Sigmoid colon (tissue), 7 donors: ENCODE data around the gene CCDC154. TPM values are rescaled to one million over a fixed set of nuclear protein-coding genes. Genes with fewer than 3 reads are reported as not detected.
A peak's percentile ranks its signal among the peaks of the same experiment; 100 is the strongest.

Experiments used
- DNase-seq: peaks from one replicate; pipeline ENCODE4 v3.0.0-alpha.2; 2019
- H3K27ac ChIP-seq, 4 donors: fragments of 200-600 bp; sonication (generic); one replicate each; pipeline ENCODE4 v1.5.1; 2016 to 2019; ENCODE audit warnings: mild to moderate bottlenecking in 1 of 4
- H3K27me3 ChIP-seq, 3 donors: fragments of 200-600 bp; sonication (generic); one replicate each; pipeline ENCODE4 v1.5.1; 2019; ENCODE audit warnings: mild to moderate bottlenecking in 1 of 3
- H3K36me3 ChIP-seq, 4 donors: fragments of 200-600 bp; sonication (generic); one replicate each; pipeline ENCODE4 v1.5.1; 2016 to 2019
- H3K4me1 ChIP-seq, 4 donors: fragments of 200-600 bp; sonication (generic); one replicate each; pipeline ENCODE4 v1.5.1; 2017 to 2019
- H3K4me3 ChIP-seq, 4 donors: fragments of 200-600 bp; sonication (generic); one replicate each; pipeline ENCODE4 v1.5.1; 2017 to 2019; ENCODE audit warnings: mild to moderate bottlenecking in 2 of 4, moderate library complexity in 1 of 4
- H3K9me3 ChIP-seq, 4 donors: fragments of 200-600 bp in 3 of 4; sonication (generic) in 3 of 4; one replicate each; pipeline versions ENCODE4 v1.5.1 to v1.6.1; 2013 to 2019
- EP300 ChIP-seq, 4 donors: sonication (generic); formaldehyde crosslinking; IDR thresholded peaks; one replicate each; pipeline ENCODE4 v1.6.1; 2017; ENCODE audit warnings: antibody characterized with exemption in 4 of 4
- POLR2A ChIP-seq, 2 donors: fragments of 450-650 bp; IDR thresholded peaks; one replicate each; pipeline ENCODE4 v1.6.1; 2016; ENCODE audit warnings: antibody characterized with exemption in 2 of 2, mild to moderate bottlenecking in 2 of 2, moderate library complexity in 2 of 2
- POLR2AphosphoS5 ChIP-seq, 4 donors: sonication (generic); formaldehyde crosslinking; IDR thresholded peaks; one replicate each; pipeline ENCODE4 v1.6.1; 2017; ENCODE audit warnings: antibody characterized with exemption in 4 of 4
- WGBS, 2 donors: extraction: QIAGEN DNeasy Blood & Tissue Kit; methylation state at CpG; one replicate each; pipeline ENCODE4 v1.1.7; 2013; 5-methylcytosine and 5-hydroxymethylcytosine counted together
- intact Hi-C: fragments of 100-400 bp; cut with DNase I; formaldehyde crosslinking; loops from one replicate; pipeline ENCODE4 v1.15.1; 2023
- polyA plus RNA-seq, 3 donors: library from polyadenylated mRNA; stranded (reverse); fragments of 200-250 nt; gene quantifications; one replicate each; pipeline ENCODE4 v1.2.3, GENCODE V29; 2013
- total RNA-seq, 4 donors: library from RNA; depleted of rRNA; stranded (reverse); fragments of >200 nt; gene quantifications; one replicate each; pipeline ENCODE4 v1.1.0, GENCODE V29; 2016
- TF ChIP-seq, protein P1 (sequence below), 4 experiments: fragments of 450-650 bp in 3 of 4; fragments of 200-600 bp in 1 of 4; IDR thresholded peaks; one replicate each; pipeline ENCODE4 v1.5.1; 2016 to 2019; ENCODE audit warnings: antibody characterized with exemption in 4 of 4, mild to moderate bottlenecking in 3 of 4, moderate library complexity in 2 of 4
- donor health status: healthy with polysubstance abuse.
- donor health status: Bipolar disorder and iron deficiency.
- donor health status: healthy.

Gene CCDC154, protein sequence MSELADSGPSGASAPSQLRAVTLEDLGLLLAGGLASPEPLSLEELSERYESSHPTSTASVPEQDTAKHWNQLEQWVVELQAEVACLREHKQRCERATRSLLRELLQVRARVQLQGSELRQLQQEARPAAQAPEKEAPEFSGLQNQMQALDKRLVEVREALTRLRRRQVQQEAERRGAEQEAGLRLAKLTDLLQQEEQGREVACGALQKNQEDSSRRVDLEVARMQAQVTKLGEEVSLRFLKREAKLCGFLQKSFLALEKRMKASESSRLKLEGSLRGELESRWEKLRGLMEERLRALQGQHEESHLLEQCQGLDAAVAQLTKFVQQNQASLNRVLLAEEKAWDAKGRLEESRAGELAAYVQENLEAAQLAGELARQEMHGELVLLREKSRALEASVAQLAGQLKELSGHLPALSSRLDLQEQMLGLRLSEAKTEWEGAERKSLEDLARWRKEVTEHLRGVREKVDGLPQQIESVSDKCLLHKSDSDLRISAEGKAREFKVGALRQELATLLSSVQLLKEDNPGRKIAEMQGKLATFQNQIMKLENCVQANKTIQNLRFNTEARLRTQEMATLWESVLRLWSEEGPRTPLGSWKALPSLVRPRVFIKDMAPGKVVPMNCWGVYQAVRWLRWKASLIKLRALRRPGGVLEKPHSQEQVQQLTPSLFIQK
- under 1 TPM in 1 of 4 donors, not detected in 3; 0.55 TPM for total RNA-seq
- 1 to 10 TPM in 1 of 3 donors, not detected in 2; 1.4 TPM for polyA plus RNA-seq

DNA sequence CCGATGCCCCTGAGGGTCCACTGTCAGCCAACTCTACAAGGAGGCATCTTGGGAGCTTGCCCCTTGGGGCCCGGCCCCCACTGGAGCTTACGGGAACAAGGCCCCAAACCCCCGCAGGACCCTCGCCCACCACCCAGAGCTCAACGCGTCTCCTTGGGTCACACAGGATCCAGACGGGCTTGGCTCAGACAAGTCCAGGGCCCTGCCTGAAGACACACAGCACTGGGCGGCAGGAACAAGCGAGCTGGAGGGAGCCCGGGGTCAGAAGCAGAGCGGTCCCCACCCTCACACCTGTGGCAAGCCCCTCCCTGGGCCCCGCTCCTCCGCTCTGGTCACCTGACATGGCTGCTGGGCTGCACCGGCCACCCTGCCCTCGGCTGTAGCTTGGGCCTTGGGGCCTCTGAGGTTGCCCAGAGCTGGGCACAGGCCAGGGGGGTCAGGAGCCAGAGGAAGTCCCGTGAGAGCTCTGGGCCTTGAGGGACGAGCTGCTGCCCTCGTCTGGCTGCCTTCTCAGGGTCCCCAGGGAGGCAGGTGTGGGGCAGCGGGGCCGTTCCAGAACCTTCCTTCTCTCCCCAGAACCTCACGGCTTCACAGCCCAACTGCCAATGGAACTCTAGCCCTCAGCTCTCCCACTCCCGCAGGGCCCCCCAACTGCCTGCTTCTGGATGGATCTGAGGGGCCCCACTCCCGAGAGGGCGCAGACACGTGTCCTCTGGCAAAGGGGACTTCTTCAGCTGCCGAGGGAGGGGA, at the start of gene CCDC154:
TSS of gene CCDC154 (minus strand) at position 577 of the 750 bp plus-strand sequence. CDS start at position 343, 234 bp downstream.
- TF ChIP-seq, protein P1, sequence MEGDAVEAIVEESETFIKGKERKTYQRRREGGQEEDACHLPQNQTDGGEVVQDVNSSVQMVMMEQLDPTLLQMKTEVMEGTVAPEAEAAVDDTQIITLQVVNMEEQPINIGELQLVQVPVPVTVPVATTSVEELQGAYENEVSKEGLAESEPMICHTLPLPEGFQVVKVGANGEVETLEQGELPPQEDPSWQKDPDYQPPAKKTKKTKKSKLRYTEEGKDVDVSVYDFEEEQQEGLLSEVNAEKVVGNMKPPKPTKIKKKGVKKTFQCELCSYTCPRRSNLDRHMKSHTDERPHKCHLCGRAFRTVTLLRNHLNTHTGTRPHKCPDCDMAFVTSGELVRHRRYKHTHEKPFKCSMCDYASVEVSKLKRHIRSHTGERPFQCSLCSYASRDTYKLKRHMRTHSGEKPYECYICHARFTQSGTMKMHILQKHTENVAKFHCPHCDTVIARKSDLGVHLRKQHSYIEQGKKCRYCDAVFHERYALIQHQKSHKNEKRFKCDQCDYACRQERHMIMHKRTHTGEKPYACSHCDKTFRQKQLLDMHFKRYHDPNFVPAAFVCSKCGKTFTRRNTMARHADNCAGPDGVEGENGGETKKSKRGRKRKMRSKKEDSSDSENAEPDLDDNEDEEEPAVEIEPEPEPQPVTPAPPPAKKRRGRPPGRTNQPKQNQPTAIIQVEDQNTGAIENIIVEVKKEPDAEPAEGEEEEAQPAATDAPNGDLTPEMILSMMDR (IDR thresholded peaks at IDR 0.05): no peak
- TF ChIP-seq POLR2A (IDR thresholded peaks at IDR 0.05) (no peak), POLR2AphosphoS5 (IDR thresholded peaks at IDR 0.05) (no peak), EP300 (IDR thresholded peaks at IDR 0.05) (no peak)
- no peak within 1 kb of the TSS for H3K4me3 ChIP-seq
- no peaks in the 10 kb centered on the region for H3K9me3 ChIP-seq
- peaks cover 0 to 44% (median 28%) of the 10 kb centered on the region in 4 donors for H3K36me3 ChIP-seq
- no peak for DNase-seq
- intact Hi-C loops: no loop called here
- WGBS, 2 donors: 73 to 80% methylated on average over 27 of the region's 27 CpGs
- H3K27me3 ChIP-seq: no peaks in the 10 kb centered on the region
- H3K27ac ChIP-seq: no peak within 1 kb of the TSS
- H3K4me1 ChIP-seq: no peaks in the 10 kb centered on the region

DNA sequence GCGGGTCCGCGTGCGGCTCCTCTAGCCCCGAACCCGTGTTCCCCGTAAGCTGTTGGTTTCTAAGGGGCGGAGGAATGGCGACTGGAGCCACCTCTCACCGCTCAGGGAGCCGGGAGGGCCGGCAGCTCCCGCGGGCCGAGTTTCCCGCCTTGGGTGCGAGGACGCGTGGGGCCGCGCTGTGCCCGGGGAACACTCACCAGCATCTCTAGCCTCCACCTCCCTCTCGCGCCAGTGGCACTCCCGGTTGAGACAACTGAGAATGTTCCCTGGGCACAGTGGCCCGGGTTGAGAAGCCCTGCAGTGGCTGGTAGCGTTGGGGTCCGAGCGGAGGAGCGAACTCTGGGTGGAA, 49.4 kb upstream of the CCDC154 start:
- no peaks in the 10 kb centered on the region for H3K27me3 ChIP-seq
- TF ChIP-seq POLR2AphosphoS5 (IDR thresholded peaks at IDR 0.05): no peak
- TF ChIP-seq, protein P1 (IDR thresholded peaks at IDR 0.05): no peak
- no peak for TF ChIP-seq POLR2A (IDR thresholded peaks at IDR 0.05)
- no peak for TF ChIP-seq EP300 (IDR thresholded peaks at IDR 0.05)
- H3K9me3 ChIP-seq: no peaks in the 10 kb centered on the region
- 1% methylated on average over 30 of the region's 30 CpGs for WGBS, 2 donors
- no peak for DNase-seq
- peak overlapping the region; percentile 87 to 93 (median 88) for H3K27ac ChIP-seq
- intact Hi-C loops: loop anchor here (5.0 kb wide), 1 partner anchor 119 kb away; the partner anchor contains the start of genes CRAMP1 and IFT140
- peaks cover 0 to 30% (median 25%) of the 10 kb centered on the region in 4 donors for H3K4me1 ChIP-seq
- peaks cover 8 to 41% (median 22%) of the 10 kb centered on the region in 4 donors for H3K36me3 ChIP-seq
- peak overlapping the region; percentile 72 to 84 (median 79) for H3K4me3 ChIP-seq

DNA sequence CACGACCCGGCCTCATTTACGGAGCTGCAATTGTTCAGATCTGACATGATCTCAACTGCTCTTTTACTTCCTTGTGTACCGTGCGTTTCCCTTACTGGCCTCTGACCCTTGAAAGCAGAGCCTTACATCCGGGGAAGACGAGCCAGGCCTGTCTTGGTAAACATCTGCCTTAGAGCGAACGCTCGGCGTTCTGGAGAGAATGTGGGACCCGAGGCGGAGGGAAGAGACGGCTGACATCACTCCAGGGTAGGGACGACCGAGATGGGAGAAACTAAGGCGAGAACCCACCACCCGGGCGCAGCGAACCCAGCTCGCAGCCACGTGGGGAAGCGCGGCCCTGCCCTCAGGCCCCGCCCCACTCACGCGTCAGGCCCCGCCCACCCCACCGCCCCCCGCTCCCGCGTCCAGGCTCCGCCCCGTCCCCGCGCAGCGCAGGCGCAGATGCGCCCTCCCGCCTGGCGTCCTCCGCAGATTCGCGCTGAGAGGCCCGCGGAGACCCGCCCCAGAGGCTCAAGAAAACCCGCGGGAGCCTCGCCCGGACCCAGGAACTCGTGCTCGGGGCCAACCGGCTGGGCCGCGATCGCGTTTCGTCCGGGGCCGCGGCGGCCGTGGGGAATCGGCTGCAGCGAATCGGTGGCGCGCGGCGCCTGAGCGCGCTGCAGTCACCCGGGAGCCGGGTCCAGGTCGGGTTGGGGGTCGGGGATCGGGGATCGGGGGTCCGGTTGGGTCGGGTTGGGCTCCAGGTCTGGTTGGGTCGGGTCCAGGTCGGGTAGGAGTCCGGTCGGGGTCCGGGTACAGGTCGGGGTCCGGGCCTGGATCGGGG, 48.8 kb upstream of the CCDC154 start, which contains the start of gene TELO2:
TSS of gene TELO2 (plus strand) at position 438 of the 823 bp plus-strand sequence. CDS start 922 bp downstream, outside the sequence.
- peak; percentile 89 for DNase-seq
- Histone ChIP-seq H3K36me3 (peaks cover 8 to 36% (median 19%) of the 10 kb centered on the region in 4 donors), H3K4me3 (peak within 1 kb of the TSS; percentile 72 to 84 (median 79)), H3K27ac (peak within 1 kb of the TSS; percentile 87 to 93 (median 88)), H3K27me3 (no peaks in the 10 kb centered on the region), H3K9me3 (no peaks in the 10 kb centered on the region), H3K4me1 (peaks cover 0 to 30% (median 25%) of the 10 kb centered on the region in 4 donors)
- intact Hi-C loops: loop anchor here (5.0 kb wide), 1 partner anchor 119 kb away; the partner anchor contains the start of genes CRAMP1 and IFT140
- TF ChIP-seq, protein P1 (IDR thresholded peaks at IDR 0.05): no peak
- TF ChIP-seq POLR2AphosphoS5 (IDR thresholded peaks at IDR 0.05): peak in 3 of 4 donors; percentile 49 to 64 (median 56)
- 1% methylated on average over 89 of the region's 89 CpGs for WGBS, 2 donors
